BE2C (cell line): ENCODE results near the gene KCNC2.
"Not testable (repeated sequence)": the region's sequence is repeated elsewhere in the genome, so short reads cannot be mapped to it uniquely, and the experiment has no call there.

Experiments
- DNase-seq: peaks from one replicate; pipeline ENCODE4 v3.0.0-alpha.2; 2020
- H3K27me3 ChIP-seq: fragments of 250-450 bp; sonication (Bioruptor Pico); 2 replicates; pipeline ENCODE4 v1.5.1; 2020; ENCODE audit warnings: mild to moderate bottlenecking
- H3K36me3 ChIP-seq: fragments of 250-450 bp; sonication (Bioruptor Pico); 2 replicates; pipeline ENCODE4 v1.5.1; 2020; ENCODE audit warnings: mild to moderate bottlenecking
- H3K4me1 ChIP-seq: fragments of 250-450 bp; sonication (Bioruptor Pico); 2 replicates; pipeline ENCODE4 v1.5.1; 2020
- H3K4me3 ChIP-seq: 2 replicates; pipeline ENCODE4 v1.5.1; 2011; ENCODE audit warnings: low read depth, low read length
- H3K9me3 ChIP-seq: fragments of 250-450 bp; sonication (Bioruptor Pico); 2 replicates; pipeline ENCODE4 v1.5.1; 2020
- TF ChIP-seq, protein P1 (sequence below): IDR thresholded peaks from 2 replicates; pipeline ENCODE4 v1.5.1; 2012; ENCODE audit warnings: mild to moderate bottlenecking, low read depth, low read length

Gene KCNC2

DNA sequence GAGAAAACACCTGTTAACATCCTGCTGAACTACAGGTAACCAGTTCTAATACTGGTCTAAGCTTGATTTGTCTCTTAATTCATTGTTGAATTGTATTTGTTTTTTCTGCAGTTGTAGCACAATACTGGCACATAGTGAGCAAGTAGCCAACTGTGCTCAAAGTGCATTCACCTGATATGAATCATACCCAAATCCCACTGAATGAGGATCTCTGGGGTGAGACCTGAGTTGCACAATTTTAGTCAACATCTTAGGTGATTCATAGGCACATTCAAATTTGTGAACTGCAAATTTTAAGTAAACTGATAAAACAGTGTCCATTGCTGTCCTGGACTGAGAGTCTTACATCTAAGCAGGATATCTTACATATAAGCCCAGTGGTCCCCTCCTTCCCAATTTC is 12.8 kb downstream of the KCNC2 start:
- H3K4me1 ChIP-seq, result no peaks in the 10 kb centered on the region
- H3K27me3 ChIP-seq, result 0 out of 2 replicates have a peak, but pooled peaks cover 3% of the 10 kb centered on the region
- DNase-seq, result no peak
- no peak overlapping the region for H3K4me3 ChIP-seq
- no peaks in the 10 kb centered on the region for H3K36me3 ChIP-seq
- TF ChIP-seq, protein P1, sequence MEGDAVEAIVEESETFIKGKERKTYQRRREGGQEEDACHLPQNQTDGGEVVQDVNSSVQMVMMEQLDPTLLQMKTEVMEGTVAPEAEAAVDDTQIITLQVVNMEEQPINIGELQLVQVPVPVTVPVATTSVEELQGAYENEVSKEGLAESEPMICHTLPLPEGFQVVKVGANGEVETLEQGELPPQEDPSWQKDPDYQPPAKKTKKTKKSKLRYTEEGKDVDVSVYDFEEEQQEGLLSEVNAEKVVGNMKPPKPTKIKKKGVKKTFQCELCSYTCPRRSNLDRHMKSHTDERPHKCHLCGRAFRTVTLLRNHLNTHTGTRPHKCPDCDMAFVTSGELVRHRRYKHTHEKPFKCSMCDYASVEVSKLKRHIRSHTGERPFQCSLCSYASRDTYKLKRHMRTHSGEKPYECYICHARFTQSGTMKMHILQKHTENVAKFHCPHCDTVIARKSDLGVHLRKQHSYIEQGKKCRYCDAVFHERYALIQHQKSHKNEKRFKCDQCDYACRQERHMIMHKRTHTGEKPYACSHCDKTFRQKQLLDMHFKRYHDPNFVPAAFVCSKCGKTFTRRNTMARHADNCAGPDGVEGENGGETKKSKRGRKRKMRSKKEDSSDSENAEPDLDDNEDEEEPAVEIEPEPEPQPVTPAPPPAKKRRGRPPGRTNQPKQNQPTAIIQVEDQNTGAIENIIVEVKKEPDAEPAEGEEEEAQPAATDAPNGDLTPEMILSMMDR, result no peak
- no peaks in the 10 kb centered on the region for H3K9me3 ChIP-seq

DNA sequence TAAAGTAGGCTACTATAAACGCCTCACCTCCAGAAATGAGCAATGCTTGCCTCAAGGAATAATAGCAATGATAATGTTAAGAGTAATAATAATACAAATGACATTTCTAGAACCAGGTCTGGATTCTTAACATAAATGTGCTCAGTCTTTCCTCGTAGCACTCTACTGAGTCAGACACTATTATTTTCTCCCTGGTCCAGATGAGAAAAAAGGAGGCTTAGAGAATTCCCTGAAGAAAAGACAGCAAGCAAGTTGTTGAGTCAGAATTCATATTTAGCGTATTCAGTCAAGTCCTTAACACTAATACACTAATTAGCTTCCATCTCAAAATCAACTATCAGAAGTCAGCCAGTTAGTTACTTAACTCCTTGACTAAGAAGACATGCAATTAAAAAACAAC is 13.2 kb downstream of the KCNC2 start:
- H3K27me3 ChIP-seq, result 0 out of 2 replicates have a peak, but pooled peaks cover 3% of the 10 kb centered on the region
- H3K4me3 ChIP-seq, result no peak overlapping the region
- H3K9me3 ChIP-seq, result no peaks in the 10 kb centered on the region
- H3K4me1 ChIP-seq, result no peaks in the 10 kb centered on the region
- no peaks in the 10 kb centered on the region for H3K36me3 ChIP-seq
- DNase-seq, result no peak
- TF ChIP-seq, protein P1, result no peak

DNA sequence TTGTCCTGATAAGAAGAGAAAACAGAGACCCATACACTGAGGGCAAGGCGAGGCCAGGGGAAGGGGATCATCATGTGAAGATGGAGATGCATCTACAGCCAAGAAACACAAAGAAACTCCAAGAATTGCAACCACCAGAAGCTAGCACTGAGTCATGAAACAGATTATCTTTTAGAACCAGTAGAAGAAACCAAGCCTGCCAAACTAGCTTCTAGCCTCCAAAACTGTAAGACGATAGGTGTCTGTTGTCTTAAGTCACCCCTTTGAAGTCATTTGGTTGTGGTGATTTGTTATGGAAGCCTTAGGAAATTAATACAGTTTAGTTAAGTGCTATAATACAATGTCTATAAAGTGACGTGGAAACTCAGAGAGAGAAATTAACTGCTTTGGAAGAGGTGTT is 15.4 kb downstream of the KCNC2 start:
- no peaks in the 10 kb centered on the region for H3K4me1 ChIP-seq
- no peaks in the 10 kb centered on the region for H3K27me3 ChIP-seq
- H3K36me3 ChIP-seq, result no peaks in the 10 kb centered on the region
- H3K9me3 ChIP-seq, result no peaks in the 10 kb centered on the region
- H3K4me3 ChIP-seq, result no peak overlapping the region
- TF ChIP-seq, protein P1, result no peak
- no peak for DNase-seq

DNA sequence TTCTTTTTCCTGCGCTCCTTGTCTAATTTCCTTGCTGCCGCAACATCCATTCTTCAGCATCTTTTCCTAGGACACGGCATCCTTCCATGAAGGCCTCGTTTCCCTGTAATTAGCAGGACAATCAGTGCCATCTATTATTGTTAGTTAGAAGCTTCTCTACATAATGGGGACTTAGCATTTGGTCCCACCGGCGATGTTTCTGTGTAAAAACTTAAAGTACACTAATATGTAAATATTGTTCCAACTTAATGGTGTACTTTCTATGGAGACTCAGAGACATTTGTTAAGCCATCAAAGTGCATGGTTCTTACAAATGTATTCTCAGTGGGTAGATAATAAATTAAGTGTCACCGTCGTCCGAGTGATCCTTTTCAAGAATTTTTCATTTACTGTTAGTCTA is 17.4 kb downstream of the KCNC2 start:
- no peaks in the 10 kb centered on the region for H3K9me3 ChIP-seq
- no peaks in the 10 kb centered on the region for H3K4me1 ChIP-seq
- H3K36me3 ChIP-seq, result no peaks in the 10 kb centered on the region
- TF ChIP-seq, protein P1, result no peak
- DNase-seq, result no peak
- H3K27me3 ChIP-seq, result no peaks in the 10 kb centered on the region
- H3K4me3 ChIP-seq, result no peak overlapping the region

DNA sequence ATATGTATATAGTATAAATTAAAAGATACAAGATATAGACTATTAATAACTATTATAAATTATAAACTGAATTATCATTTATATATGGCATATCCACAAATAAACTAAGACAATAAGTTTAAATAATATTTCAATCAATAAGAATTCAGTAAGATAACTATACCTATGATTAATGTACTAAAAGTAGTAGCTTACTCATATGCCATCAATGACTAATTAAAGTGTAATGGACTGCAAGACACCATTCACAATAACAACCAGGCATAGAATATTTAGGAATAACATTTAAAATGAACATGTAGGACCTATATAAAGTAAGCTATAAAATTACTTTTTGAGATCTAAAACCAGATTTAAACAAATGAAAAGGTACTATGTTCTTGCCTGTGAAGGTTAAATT is 18.8 kb downstream of the KCNC2 start:
- TF ChIP-seq, protein P1, result no peak
- no peak for DNase-seq
- no peaks in the 10 kb centered on the region for H3K4me1 ChIP-seq
- no peaks in the 10 kb centered on the region for H3K9me3 ChIP-seq
- no peaks in the 10 kb centered on the region for H3K36me3 ChIP-seq
- H3K4me3 ChIP-seq, result no peak overlapping the region
- no peaks in the 10 kb centered on the region for H3K27me3 ChIP-seq

DNA sequence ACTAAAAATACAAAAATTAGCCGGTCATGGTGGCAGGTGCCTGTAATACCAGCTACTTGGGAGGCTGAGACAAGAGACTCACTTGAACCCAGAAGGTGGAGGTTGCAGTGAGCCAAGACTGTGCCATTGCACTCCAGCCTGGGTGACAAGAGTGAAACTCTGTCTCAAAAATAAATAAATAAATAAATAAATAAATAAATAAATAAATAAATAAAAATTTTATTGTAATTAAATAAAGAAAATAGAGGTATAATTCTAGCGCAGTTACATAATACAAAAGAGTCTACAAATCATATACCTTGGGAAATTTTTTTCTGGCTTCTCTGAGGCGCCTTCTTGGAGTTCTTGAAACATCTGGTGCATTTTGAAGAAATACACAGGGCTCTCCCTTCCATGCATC is 23.8 kb downstream of the KCNC2 start:
- H3K27me3 ChIP-seq, H3K4me3 ChIP-seq, H3K36me3 ChIP-seq, H3K9me3 ChIP-seq, H3K4me1 ChIP-seq, DNase-seq: not testable (repeated sequence)

DNA sequence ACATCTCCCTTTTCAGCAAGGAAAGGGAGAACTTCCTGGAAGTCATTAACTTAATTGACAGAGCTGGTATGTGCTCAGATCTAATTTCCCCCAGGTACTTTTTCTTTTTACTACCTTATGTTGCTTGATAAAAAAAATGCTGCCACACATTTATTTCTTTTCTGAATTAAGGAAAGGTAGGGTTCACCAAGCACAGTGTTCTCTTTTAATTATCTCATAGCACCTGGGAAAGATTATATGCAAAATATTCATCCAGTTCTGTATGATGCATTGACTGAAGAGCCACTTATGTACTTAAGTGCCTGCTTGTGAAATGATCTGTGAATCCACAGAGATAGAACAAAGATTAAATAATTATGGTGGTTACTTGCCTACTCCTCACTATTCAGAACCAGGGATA is 25.1 kb downstream of the KCNC2 start:
- Histone ChIP-seq H3K36me3 (no peaks in the 10 kb centered on the region), H3K9me3 (no peaks in the 10 kb centered on the region), H3K4me1 (no peaks in the 10 kb centered on the region), H3K4me3 (no peak overlapping the region), H3K27me3 (no peaks in the 10 kb centered on the region)
- DNase-seq, result no peak
- TF ChIP-seq, protein P1, result no peak
